Loucy (cell line): ENCODE data around the gene FIBCD1.

ENCODE experiments used
- EZH2phosphoT487 ChIP-seq: fragments of 200-600 bp; IDR thresholded peaks from 2 replicates; pipeline ENCODE4 v1.6.1; 2018; ENCODE audit warnings: antibody characterized with exemption, mild to moderate bottlenecking, moderate library complexity, borderline replicate concordance
- TF ChIP-seq, protein P1 (sequence below): fragments of 200-600 bp; sonication (generic); conservative IDR thresholded peaks from 2 replicates; pipeline ENCODE4 v1.5.1; 2014; ENCODE audit warnings: mild to moderate bottlenecking, antibody characterized with exemption, low read length

- TF ChIP-seq, protein P1, sequence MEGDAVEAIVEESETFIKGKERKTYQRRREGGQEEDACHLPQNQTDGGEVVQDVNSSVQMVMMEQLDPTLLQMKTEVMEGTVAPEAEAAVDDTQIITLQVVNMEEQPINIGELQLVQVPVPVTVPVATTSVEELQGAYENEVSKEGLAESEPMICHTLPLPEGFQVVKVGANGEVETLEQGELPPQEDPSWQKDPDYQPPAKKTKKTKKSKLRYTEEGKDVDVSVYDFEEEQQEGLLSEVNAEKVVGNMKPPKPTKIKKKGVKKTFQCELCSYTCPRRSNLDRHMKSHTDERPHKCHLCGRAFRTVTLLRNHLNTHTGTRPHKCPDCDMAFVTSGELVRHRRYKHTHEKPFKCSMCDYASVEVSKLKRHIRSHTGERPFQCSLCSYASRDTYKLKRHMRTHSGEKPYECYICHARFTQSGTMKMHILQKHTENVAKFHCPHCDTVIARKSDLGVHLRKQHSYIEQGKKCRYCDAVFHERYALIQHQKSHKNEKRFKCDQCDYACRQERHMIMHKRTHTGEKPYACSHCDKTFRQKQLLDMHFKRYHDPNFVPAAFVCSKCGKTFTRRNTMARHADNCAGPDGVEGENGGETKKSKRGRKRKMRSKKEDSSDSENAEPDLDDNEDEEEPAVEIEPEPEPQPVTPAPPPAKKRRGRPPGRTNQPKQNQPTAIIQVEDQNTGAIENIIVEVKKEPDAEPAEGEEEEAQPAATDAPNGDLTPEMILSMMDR = no peak
- TF ChIP-seq EZH2phosphoT487 = no peak
Observed at GRCh38 chr9:130879863-130880411, 59.1 kb downstream of the FIBCD1 start.
